A549 (cell line): ENCODE results near the gene ARHGAP22. TPM values are rescaled to one million over a fixed set of nuclear protein-coding genes. Genes with fewer than 3 reads are reported as not detected.

Experiments used
- ATAC-seq, 2 experiments: fragments of 200-7000 bp in 1 of 2; fragments of >200 bp in 1 of 2; cut with Nextera tagmentation in 1 of 2; cut with Tn5 transposase in 1 of 2; 3 replicates each; pipeline versions ENCODE4 v1.8.0 to v1.9.1; 2018 to 2020; ENCODE audit warnings: mild to moderate bottlenecking in 1 of 2, moderate library complexity in 1 of 2
- CTCF ChIA-PET: fragments of 300-600 bp; sonication (Branson Sonifier 250); formaldehyde crosslinking; extraction: SDS; loops from one replicate; lab custom pipeline; 2021; ENCODE audit warnings: antibody characterized with exemption, inconsistent platforms; lab: Yijun Ruan, JAX
- POLR2A ChIA-PET: fragments of 350-600 bp; formaldehyde crosslinking; extraction: SDS; loops from one replicate; lab custom pipeline; 2021; ENCODE audit warnings: antibody characterized with exemption, inconsistent platforms; lab: Yijun Ruan, JAX
- DNase-seq, 2 experiments: peaks; one replicate each; pipeline versions ENCODE4 v3.0.0 to v3.0.0-alpha.2; 2011 to 2016; ENCODE audit warnings: low read depth in 1 of 2, low spot score in 1 of 2
- FAIRE-seq: peaks from 2 replicates; lab custom pipeline; 2011; peaks lifted over from hg19 to GRCh38; lab: Jason Lieb, UNC
- H3K27ac ChIP-seq, 2 experiments: fragments of >200 bp; sonication (Bioruptor Twin); formaldehyde crosslinking; 3 replicates each; pipeline ENCODE4 v1.5.1; 2016 to 2017
- H3K4me1 ChIP-seq: fragments of >200 bp; sonication (Bioruptor Twin); formaldehyde crosslinking; 3 replicates; pipeline ENCODE4 v1.6.1; 2016
- H3K4me2 ChIP-seq: fragments of >200 bp; sonication (Bioruptor Twin); formaldehyde crosslinking; 3 replicates; pipeline ENCODE4 v1.6.1; 2016
- H3K4me3 ChIP-seq: fragments of >200 bp; sonication (Bioruptor Twin); formaldehyde crosslinking; 3 replicates; pipeline ENCODE4 v1.5.1; 2016
- H3K9me3 ChIP-seq: fragments of >200 bp; sonication (Bioruptor Twin); formaldehyde crosslinking; 3 replicates; pipeline ENCODE4 v1.6.1; 2016
- CEBPB ChIP-seq, 2 experiments: fragments of >200 bp in 1 of 2; sonication (Bioruptor Twin) in 1 of 2; formaldehyde crosslinking in 1 of 2; IDR thresholded peaks; 2 replicates each; pipeline ENCODE4 v1.6.1; 2012 to 2016
- EHF ChIP-seq: fragments of 250-450 bp; sonication (Bioruptor Pico); IDR thresholded peaks from 2 replicates; pipeline ENCODE4 v1.5.0; 2020; ENCODE audit warnings: mild to moderate bottlenecking
- ELK1 ChIP-seq: fragments of 150-350 bp; IDR thresholded peaks from 2 replicates; pipeline ENCODE4 v1.6.1; 2014; ENCODE audit warnings: low read depth, mild to moderate bottlenecking, low read length
- FOSL2 ChIP-seq, 2 experiments: fragments of 450-650 bp in 1 of 2; fragments of >200 bp in 1 of 2; sonication (Bioruptor Twin) in 1 of 2; formaldehyde crosslinking; IDR thresholded peaks; 2 replicates each; pipeline versions ENCODE4 v1.5.0 to v1.6.1; 2016 to 2020; ENCODE audit warnings: mild to moderate bottlenecking in 1 of 2, moderate library complexity in 1 of 2
- GATA3 ChIP-seq: IDR thresholded peaks from 2 replicates; pipeline ENCODE4 v1.6.1; 2012; ENCODE audit warnings: borderline replicate concordance
- HOXA7 ChIP-seq: fragments of 250-450 bp; sonication (Bioruptor Pico); IDR thresholded peaks from 2 replicates; pipeline ENCODE4 v1.5.0; 2020; ENCODE audit warnings: mild to moderate bottlenecking, moderate library complexity
- HOXB13 ChIP-seq: fragments of 250-450 bp; sonication (Bioruptor Pico); IDR thresholded peaks from 2 replicates; pipeline ENCODE4 v1.5.0; 2020; ENCODE audit warnings: low read depth, mild to moderate bottlenecking, moderate library complexity
- HOXB5 ChIP-seq: fragments of 250-450 bp; sonication (Bioruptor Pico); IDR thresholded peaks from 2 replicates; pipeline ENCODE4 v1.5.0; 2020; ENCODE audit warnings: mild to moderate bottlenecking, moderate library complexity
- KDM5A ChIP-seq: fragments of 200-600 bp; sonication (generic); IDR thresholded peaks from 2 replicates; pipeline ENCODE4 v1.6.1; 2016; ENCODE audit warnings: antibody characterized with exemption, mild to moderate bottlenecking
- NPAS2 ChIP-seq: fragments of 250-450 bp; sonication (Bioruptor Pico); IDR thresholded peaks from 2 replicates; pipeline ENCODE4 v1.8.0; 2022; ENCODE audit warnings: mild to moderate bottlenecking, moderate library complexity, borderline replicate concordance
- RCOR1 ChIP-seq: fragments of 150-350 bp; IDR thresholded peaks from 2 replicates; pipeline ENCODE4 v1.6.1; 2014; ENCODE audit warnings: antibody characterized with exemption, low read length, low read depth
- RFX5 ChIP-seq: fragments of 450-650 bp; IDR thresholded peaks from 2 replicates; pipeline ENCODE4 v1.7.1; 2014; ENCODE audit warnings: antibody characterized with exemption, mild to moderate bottlenecking, moderate library complexity
- SMC3 ChIP-seq: fragments of >200 bp; sonication (Bioruptor Twin); formaldehyde crosslinking; IDR thresholded peaks from 3 replicates; pipeline ENCODE4 v1.6.1; 2018; ENCODE audit warnings: inconsistent platforms
- TFCP2L1 ChIP-seq: fragments of 250-450 bp; sonication (Bioruptor Pico); IDR thresholded peaks from 2 replicates; pipeline ENCODE4 v1.5.0; 2021; ENCODE audit warnings: mild to moderate bottlenecking
- TP53 ChIP-seq: fragments of 250-450 bp; sonication (Bioruptor Pico); IDR thresholded peaks from 2 replicates; pipeline ENCODE4 v1.5.0; 2021; ENCODE audit warnings: mild to moderate bottlenecking, moderate library complexity
- ZFP36 ChIP-seq: fragments of 450-650 bp; IDR thresholded peaks from 2 replicates; pipeline ENCODE4 v1.6.1; 2014; ENCODE audit warnings: borderline replicate concordance; ENCODE audit not compliant: partially characterized antibody
- ZNF302 ChIP-seq: fragments of 250-450 bp; sonication (Bioruptor Pico); IDR thresholded peaks from 2 replicates; pipeline ENCODE4 v1.9.0; 2021; ENCODE audit warnings: inconsistent platforms, mild to moderate bottlenecking, moderate library complexity
- ZSCAN20 ChIP-seq: fragments of 250-450 bp; sonication (Bioruptor Pico); IDR thresholded peaks from 2 replicates; pipeline ENCODE4 v1.8.0; 2022; ENCODE audit warnings: mild to moderate bottlenecking, moderate library complexity
- WGBS: methylation state at CpG from one replicate; pipeline ENCODE4 v1.1.6; 2017; ENCODE audit errors: missing lambda C conversion rate; 5-methylcytosine and 5-hydroxymethylcytosine counted together
- polyA plus RNA-seq, 4 experiments: library from polyadenylated mRNA; depleted of rRNA in 3 of 4; stranded (reverse); fragments of >200 nt; fragmentation: RNase III in 1 of 4; extraction: RNeasy Plus Mini Kit Qiagen cat#74134 plus additional on column Dnase treatment in 1 of 4; gene quantifications; 2 replicates in 3 of 4; 3 replicates in 1 of 4; pipeline ENCODE4 v1.2.3, GENCODE V29; 2011 to 2017
- TF ChIP-seq, protein P1 (sequence below): fragments of >200 bp; sonication (Bioruptor Twin); formaldehyde crosslinking; IDR thresholded peaks from 2 replicates; pipeline ENCODE4 v1.6.1; 2016
- TF ChIP-seq, protein P2 (sequence below): IDR thresholded peaks from 2 replicates; pipeline ENCODE4 v1.6.1; 2012

Gene ARHGAP22
- polyA plus RNA-seq, 2 of the 4 experiments (the other 2 are of a cell fraction) = 1.9 to 3.2 TPM

DNA sequence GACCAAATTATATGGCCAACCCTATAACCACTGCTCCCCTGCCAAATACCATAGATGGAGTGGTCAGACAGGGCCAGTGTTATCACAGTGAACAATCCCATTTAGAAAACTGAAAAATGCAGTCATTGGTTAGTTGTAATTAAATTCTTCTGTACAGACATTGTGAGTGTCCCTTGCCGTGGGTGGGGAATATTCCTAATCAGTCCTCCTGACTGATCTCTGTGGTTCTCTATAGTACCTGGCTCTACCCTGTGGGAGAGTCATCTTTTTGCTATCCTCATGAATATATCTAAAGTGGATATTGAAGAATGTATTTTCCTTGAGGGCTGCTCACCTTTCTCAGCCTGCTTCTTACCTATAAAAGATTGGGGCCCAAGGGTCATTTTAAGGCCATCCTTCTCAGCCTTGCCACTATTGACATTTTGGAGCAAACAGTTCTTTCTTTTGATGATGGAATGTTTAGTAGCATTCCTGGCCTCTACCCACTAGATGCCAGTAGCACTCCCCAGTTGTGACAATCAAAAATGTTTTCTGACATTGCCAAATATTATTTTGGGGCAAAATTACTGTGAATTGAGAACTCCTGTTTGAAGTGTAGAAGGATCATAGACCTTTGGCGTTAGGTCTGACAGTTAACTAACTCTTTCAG is 188.2 kb downstream of the ARHGAP22 start:
- ChIA-PET CTCF (interaction anchor here (1.2 to 1.9 kb wide), 2 partner anchors 28 to 239 kb away, joined by 3 to 6 read pairs; no protein-coding TSS in a partner anchor), POLR2A (no interaction called here)
- peaks cover 17% of the 10 kb centered on the region; the same call in 2 of the 3 replicates for H3K4me1 ChIP-seq
- WGBS = 81% methylated on average over 2 of the region's 2 CpGs
- DNase-seq (no peak), FAIRE-seq (no peak), ATAC-seq (peak in 1 of 2 experiments; percentile 33; a peak in 1 of 6 replicates)
- H3K9me3 ChIP-seq = peaks cover 11% of the 10 kb centered on the region
- H3K27ac ChIP-seq = no peak overlapping the region
- H3K4me2 ChIP-seq = no peak overlapping the region
- no peak overlapping the region for H3K4me3 ChIP-seq
- TF ChIP-seq RCOR1 (no peak), HOXB5 (CRISPR knock-in tag) (no peak), ZSCAN20 (CRISPR knock-in tag) (no peak), SMC3 (no peak), ELK1 (no peak)
- TF ChIP-seq, protein P1, sequence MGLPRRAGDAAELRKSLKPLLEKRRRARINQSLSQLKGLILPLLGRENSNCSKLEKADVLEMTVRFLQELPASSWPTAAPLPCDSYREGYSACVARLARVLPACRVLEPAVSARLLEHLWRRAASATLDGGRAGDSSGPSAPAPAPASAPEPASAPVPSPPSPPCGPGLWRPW = no peak
- TF ChIP-seq, all 56 proteins: peak for 0

GRCh38 chr10:48414778-48415177 is 190.1 kb downstream of the ARHGAP22 start:
- ChIA-PET CTCF (no interaction called here), POLR2A (no interaction called here)
- no peak for FAIRE-seq
- ATAC-seq = no peak
- no peak for TF ChIP-seq GATA3
- TF ChIP-seq, protein P2, sequence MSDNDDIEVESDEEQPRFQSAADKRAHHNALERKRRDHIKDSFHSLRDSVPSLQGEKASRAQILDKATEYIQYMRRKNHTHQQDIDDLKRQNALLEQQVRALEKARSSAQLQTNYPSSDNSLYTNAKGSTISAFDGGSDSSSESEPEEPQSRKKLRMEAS = no peak
- H3K4me2 ChIP-seq = no peak overlapping the region
- no peak for DNase-seq
- WGBS = 62% methylated on average over 1 of the region's 1 CpG
- H3K9me3 ChIP-seq = peaks cover 11% of the 10 kb centered on the region
- 0 out of 6 replicates have a peak overlapping the region, but pooled peaks of 1 of the 2 experiments have one; percentile 22 for H3K27ac ChIP-seq
- peaks cover 17% of the 10 kb centered on the region; the same call in 2 of the 3 replicates for H3K4me1 ChIP-seq
- H3K4me3 ChIP-seq = no peak overlapping the region

DNA sequence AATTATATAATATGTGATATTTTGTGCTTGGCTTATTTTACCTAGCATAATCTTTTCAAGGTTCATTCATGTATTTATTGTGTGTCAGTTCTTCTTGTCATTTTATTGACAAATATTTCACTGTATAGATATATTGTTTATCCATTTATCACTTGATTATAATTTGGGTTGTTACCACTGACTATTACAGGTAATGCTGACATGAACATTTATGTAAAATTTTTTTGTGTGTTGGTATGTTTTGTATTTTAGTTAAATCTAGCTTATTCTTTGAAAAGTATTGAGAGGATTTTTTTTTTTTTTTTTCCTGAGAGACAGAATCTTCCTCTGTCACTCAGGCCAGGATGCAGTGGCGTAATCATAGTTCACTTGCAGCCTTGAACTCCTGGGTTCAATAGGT is 190.7 kb downstream of the ARHGAP22 start:
- WGBS = 98% methylated on average over 1 of the region's 1 CpG
- no peak for DNase-seq
- ATAC-seq = no peak
- H3K9me3 ChIP-seq = peaks cover 11% of the 10 kb centered on the region
- no peak for TF ChIP-seq NPAS2
- no peak for TF ChIP-seq RFX5
- TF ChIP-seq CEBPB (IDR thresholded peaks at IDR 0.05) = no peak
- no peak for TF ChIP-seq EHF (CRISPR knock-in tag)
- TF ChIP-seq TFCP2L1 (CRISPR knock-in tag) = no peak
- TF ChIP-seq HOXB13 (CRISPR knock-in tag) = no peak
- no peak for TF ChIP-seq ZNF302 (CRISPR knock-in tag)
- no peak for TF ChIP-seq HOXA7 (CRISPR knock-in tag)
- TF ChIP-seq RCOR1 = no peak
- TF ChIP-seq TP53 (CRISPR knock-in tag) = no peak
- no peak for TF ChIP-seq FOSL2 (IDR thresholded peaks at IDR 0.05)
- no peak for TF ChIP-seq FOSL2 (CRISPR knock-in tag; IDR thresholded peaks at IDR 0.05)
- no peak for TF ChIP-seq ZFP36
- no peak for TF ChIP-seq ZSCAN20 (CRISPR knock-in tag)
- TF ChIP-seq KDM5A = no peak
- TF ChIP-seq, all 56 proteins: peak for 0
- Histone ChIP-seq H3K4me2 (no peak overlapping the region), H3K4me1 (peaks cover 17% of the 10 kb centered on the region; the same call in 2 of the 3 replicates), H3K4me3 (no peak overlapping the region), H3K27ac (no peak overlapping the region)
- no peak for FAIRE-seq
- ChIA-PET CTCF (no interaction called here), POLR2A (no interaction called here)
